HG03442 (cell line): ENCODE results near the gene SP100.
"Not testable (repeated sequence)": the region's sequence is repeated elsewhere in the genome, so short reads cannot be mapped to it uniquely, and the experiment has no call there.

Source experiments
- ATAC-seq: cut with Tn5 transposase; IDR thresholded peaks from one replicate; pipeline ENCODE4 v1.9.1; 2021; ENCODE audit warnings: mild to moderate bottlenecking, moderate library complexity; ENCODE audit not compliant: unreplicated experiment

SP100 gene

DNA sequence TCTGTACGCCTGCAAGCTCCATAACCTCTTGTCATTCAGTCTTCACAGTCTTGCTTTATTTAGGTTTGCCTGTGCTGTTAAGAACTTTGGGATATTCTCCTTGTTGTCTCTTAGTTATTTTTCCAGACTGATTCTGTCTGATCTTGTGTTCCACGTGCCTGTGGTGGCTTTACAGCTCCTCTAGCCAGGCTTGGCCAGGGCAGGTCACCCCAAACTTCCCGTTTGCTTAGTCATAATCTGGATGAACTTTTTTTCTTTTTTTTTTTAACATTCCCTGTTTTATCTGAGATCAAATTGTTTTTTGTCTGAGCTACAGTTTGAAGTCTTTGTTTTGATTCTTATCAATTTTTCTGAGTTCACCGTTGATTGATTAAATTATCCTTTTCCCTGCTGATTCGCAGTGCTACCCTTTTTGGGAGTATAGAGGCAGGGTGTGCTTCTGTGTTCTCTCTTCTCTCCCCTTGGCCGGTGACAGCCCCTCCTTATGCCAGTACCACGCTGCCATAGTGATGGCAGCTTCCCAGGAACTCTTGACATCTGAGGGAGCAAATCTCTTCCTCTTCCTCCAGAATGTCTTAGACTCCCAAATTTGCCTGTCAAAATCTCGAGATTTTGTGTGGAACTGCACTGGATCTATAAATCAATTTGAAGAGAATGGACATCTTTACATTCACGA, 2.5 kb downstream of the SP100 start:
- no peak for ATAC-seq

DNA sequence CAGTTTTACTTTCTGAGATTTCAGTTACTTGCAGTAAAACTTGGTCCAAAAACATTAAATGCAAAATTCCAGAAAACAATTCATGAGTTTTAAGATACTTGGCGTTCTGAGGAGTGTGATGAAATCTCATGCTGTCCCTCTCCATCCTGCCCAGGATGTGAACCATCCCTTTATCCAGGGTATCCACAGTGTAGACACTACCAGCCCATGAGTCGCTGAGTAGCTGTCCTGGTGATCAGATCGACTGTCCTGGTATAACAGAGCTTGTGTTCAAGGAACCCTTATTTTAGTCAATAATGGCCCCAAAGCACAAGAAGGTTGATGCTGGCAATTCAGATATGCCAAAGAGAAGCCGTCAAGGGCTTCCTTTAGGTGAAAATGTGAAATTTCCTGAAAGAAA, 3.2 kb downstream of the SP100 start:
- no peak for ATAC-seq

- no peak for ATAC-seq
These were observed 6.1 kb downstream of the SP100 start for GRCh38 chr2:230422149-230422548.

DNA sequence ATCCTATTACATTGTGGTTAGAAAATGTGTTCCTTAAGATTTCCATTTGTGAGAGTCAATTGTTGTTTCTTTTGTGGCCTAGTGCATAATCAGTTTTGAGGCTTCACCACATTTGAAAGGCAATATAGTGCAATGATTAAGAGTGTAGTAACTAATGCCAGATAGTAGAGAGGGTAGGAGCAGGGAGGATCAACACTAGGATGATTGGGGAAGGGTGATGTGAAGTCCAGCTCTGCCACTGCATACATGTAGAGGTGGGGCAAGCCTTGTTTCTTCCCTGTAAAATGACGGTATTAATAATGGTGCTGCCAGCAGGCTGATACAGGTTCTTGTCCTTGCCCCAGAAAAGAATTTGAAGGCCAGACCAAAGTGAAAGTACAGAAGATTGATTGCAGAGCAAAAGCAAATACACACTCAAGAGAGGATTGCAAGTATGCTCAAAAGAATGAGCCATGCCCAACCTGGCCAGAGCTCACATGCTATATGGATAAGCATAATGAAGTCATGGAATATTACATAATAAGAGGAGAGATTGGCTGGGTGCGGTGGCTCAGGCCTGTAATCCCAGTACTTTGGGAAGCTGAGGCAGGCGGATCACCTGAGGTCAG, 8.0 kb downstream of the SP100 start:
- no peak for ATAC-seq

- ATAC-seq = no peak
These were observed 9.4 kb downstream of the SP100 start for GRCh38 chr2:230425377-230425776.

- ATAC-seq = no peak
These were observed 13.5 kb downstream of the SP100 start for GRCh38 chr2:230429513-230429912.

DNA sequence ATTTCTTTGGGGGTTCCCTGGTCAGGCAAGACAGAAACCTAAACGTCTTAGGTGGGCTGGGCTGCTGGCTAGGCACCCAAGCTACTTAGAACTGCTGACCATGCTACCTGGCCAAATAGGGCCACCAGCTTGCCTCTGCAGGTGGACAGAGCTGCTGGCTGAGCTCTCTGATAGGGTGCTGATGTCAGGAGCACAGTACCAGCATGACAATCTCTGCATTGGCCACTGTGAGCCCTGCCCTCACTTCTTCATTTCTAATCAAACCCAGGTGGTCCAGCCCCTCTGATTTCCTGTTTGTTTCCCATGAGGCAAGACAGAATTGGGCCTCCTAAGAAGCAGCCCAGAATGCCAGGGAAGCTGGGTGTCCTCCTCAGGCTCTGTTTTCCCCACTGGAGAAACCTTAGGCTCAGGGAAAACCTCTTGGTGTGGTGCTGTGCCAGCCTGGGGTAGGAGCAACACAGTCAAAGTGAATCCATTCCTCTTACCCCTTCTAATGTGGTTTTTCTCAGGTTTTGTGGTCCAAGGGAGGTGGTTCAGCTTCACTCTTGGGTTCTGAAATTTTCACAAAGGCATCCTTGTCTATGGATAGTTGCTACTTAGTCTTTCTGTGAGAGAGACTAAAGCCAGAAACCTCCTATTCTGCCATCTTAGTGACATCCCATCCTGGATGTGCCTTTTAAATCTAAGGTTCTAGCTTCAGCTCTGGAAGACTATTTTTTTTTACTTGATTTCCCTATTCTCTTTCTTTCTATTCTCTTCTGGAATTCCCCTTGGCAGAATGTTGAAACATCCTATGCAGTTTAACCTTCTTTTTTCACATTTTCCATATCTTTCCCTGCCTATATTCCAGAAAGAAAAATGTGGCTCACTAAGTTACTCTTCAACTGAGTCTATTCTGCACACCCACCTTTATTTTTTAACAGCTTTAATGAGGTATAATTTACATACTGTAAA, 15.2 kb downstream of the SP100 start:
- no peak for ATAC-seq

GRCh38 chr2:230434677-230435324, 18.8 kb downstream of the SP100 start:
- no peak for ATAC-seq

GRCh38 chr2:230435431-230435830, 19.4 kb downstream of the SP100 start:
- ATAC-seq = no peak

- ATAC-seq = not testable (repeated sequence)
These were observed 23.1 kb downstream of the SP100 start for GRCh38 chr2:230439121-230439520.

DNA sequence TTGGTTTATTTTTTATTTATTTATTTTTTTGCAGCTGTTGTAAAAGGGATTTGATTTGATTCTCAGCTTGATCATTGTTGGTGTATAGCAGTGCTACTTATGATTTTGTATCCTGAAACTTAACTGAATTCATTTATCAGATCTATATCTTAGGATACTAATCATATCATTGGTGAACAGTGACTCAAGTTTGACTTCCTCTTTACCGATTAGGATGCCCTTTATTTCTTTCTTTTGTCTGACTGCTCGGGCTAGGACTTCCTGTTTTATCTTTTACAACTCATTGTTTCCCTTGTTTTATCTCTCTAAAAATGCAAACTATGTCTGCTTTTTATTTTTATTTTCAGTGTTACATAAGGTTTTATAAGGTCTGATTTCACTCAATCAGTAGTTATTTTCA, 23.6 kb downstream of the SP100 start:
- no peak for ATAC-seq

DNA sequence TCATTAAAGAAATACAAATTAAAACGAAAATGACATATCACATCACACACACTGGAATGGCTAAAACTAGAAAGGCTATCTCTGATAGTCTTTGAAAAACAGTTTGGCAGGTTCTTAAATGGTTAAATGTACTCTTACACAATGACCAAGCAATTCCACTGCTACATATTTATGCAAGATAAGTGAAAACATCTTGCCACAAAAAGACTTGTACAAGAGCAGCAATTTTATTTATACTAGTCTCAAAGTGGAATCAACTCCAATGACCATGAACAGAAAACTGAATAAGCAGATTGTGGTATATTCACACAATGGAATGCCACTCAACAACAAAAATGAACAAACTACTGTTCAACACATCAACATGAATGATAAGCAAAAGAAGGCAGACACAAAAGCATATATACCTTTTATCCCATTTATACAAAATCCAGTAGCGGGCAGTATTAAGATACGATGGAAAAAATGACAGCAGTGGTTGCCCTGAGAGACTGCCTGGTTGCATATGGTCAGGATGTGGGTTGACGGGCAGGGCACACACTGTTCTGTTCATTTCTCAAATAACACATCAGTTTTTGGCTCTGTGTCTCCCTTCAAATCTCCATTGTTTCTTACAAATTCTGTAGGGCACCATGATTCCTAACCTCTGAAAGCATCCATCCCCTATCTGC, 25.4 kb downstream of the SP100 start:
- ATAC-seq = peak; percentile 64

- ATAC-seq = no peak
These were observed 27.5 kb downstream of the SP100 start for GRCh38 chr2:230443541-230443940.

DNA sequence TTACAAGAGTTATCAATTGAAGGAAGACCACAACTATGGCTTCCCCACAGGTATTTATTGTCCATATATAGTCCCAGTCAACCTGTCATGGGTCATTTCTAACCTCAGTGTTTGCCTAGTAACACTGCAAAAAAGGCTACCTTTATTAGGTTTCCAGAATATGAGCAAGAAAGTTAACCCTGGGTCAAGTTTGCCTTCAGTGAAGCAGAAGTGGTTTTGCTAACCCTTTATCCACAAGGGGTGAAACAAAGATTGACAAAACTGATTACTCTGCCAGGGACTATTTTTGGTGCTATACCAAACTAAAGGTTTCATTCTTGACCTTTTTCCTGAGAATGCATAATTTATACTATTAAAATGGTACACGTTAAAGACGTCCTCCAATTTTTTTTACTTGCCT, 28.8 kb downstream of the SP100 start:
- ATAC-seq = no peak

- ATAC-seq = no peak
These were observed 31.0 kb downstream of the SP100 start for GRCh38 chr2:230447036-230447435.

DNA sequence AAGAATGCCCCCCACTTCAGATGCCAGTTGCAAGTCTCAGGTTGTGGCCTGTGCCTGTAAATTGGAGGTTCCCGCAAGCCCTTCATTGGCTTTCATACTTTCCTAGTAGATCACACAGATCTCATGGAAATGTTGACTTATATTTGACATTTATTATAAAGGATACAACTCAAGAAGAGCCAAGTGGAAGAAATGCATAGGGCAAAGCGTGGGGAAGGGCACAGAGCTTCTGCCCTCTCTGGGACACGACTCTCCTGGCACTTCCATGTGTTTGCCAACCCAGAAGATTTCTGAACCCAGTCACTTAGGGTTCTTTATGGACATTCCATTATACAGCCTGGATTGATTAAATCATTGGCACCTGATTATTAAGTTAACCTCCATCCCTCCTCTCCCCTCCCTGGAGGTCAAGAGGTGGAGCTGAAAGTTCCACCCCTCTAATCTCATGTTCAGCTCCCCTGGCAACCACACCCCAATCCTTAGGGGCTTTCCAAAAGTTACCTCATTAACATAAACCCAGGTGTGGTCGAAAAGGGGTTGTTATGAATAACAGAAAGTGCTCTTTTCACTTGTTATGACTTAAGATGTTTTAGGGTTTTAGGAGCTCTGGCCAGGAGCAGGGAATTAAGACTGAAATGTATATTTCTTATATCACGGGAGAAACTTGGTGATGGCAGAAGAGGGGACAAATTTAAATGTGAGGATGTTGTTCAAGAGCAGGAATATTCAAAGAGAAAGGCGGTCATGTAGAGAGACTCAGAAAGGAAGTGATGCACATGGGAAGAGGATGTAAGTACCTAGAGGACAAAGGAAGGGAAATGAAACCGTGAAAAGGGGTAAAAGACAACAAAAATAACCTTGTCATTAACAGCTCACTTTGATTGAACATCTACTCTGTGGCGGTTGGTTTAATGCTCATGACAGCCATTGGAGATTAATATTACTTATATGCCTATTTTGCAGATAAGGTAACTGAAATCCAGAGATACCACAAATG, 31.8 kb downstream of the SP100 start:
- ATAC-seq = peak; percentile 75

DNA sequence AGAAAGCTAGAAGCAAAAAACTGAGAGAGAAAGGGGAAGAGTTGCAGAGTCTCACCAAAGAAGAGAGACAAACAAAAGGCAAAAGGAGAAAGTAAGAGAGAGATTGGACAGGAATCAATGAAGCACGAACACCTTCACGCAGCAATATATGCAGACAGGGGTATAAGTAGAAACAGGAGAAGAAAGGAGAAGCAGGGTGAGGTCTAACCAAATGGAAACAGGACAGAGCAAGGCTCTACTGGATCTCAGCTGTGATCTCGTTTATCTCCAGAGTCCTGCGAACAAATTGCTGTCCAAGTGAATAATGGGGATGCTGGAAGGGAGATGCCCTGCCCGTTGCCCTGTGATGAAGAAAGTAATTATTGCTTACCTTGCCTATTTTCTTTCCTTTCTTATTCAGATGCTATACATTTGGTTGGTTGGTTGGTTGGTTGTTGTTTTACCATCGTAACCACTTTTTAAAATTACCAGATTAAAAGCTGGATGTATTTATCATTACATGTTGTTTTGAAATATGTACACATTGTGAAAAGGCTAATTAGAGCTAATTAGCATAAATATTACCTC, 34.0 kb downstream of the SP100 start:
- ATAC-seq = no peak

GRCh38 chr2:230453006-230453405, 37.0 kb downstream of the SP100 start:
- ATAC-seq = no peak

DNA sequence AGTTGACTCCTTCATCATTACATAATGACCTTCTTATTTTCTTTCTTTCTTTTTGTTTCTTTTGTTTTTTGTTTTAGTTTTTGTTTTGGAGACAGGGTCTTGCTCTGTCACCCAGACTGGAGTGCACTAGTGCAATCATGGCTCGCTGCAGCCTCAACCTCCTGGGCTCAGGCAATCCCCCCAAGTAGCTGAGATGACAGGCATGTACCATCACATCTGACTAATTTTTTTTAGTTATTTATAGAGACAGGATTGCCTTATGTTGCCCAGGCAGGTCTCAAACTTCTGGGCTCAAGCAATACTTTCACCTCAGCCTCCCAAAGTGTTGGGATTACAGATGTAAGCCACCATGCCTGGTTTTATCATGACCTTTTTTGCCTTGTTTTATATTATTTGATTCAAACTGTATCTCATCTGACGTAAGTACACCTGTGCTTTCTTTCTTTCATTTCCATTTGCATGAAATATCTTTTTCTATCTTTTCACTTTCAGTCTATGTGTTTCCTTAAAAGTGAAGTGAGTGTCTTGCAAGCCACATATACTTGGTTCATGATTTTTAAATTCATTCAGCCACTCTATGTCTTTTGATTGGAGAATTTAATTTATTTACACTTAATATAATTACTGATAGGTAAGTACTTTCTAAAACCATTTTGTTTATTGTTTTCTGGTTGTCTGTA, 39.1 kb downstream of the SP100 start:
- ATAC-seq = no peak
